HCT116 (cell line): Measurements from ENCODE around the gene C2orf68. TPM values are rescaled to one million over a fixed set of nuclear protein-coding genes. Genes with fewer than 3 reads are reported as not detected.

Source experiments
- ATAC-seq: fragments of 200-7000 bp; cut with Tn5 transposase; 2 replicates; pipeline ENCODE4 v1.9.1; 2020; ENCODE audit warnings: mild to moderate bottlenecking, moderate library complexity
- BruUV-seq: library from RNA; stranded (reverse); fragments of 400-500 nt; replicated peaks from 2 replicates; lab custom pipeline; 2021; lab: Mats Ljungman, UMichigan
- CTCF ChIA-PET: fragments of 300-600 bp; sonication (Branson Sonifier 250); formaldehyde crosslinking; loops from one replicate; lab custom pipeline; 2021; ENCODE audit warnings: antibody characterized with exemption; lab: Charles Lee
- POLR2A ChIA-PET: fragments of 300-600, 350-600 bp; sonication (Branson Sonifier 250); formaldehyde crosslinking; loops from one replicate; lab custom pipeline; 2021; ENCODE audit warnings: antibody characterized with exemption; lab: Charles Lee
- RAD21 ChIA-PET, 2 experiments: fragments of 300-600 bp; sonication (Branson Sonifier 250); formaldehyde crosslinking; loops; one replicate each; lab custom pipeline; 2023; ENCODE audit warnings: low total read pairs in 2 of 2; ENCODE audit not compliant: uncharacterized antibody in 2 of 2, unreplicated experiment in 2 of 2, low non-redundant PET in 1 of 2; lab: Charles Lee
- DNase-seq: peaks from one replicate; pipeline ENCODE4 v3.0.0-alpha.2; 2010; ENCODE audit warnings: low read depth, low spot score
- H2AFZ ChIP-seq: fragments of 200-600 bp; shearing (Covaris generic), sonication (generic); 2 replicates; pipeline ENCODE4 v1.6.1; 2017; ENCODE audit warnings: low read depth, mixed run types, mixed read lengths, antibody characterized with exemption, low read length; ENCODE audit not compliant: poor library complexity, severe bottlenecking
- H3K27ac ChIP-seq: 2 replicates; pipeline ENCODE4 v1.5.1; 2012; ENCODE audit warnings: low read depth, low read length
- H3K27me3 ChIP-seq: fragments of 200-600 bp; sonication (generic); 2 replicates; pipeline ENCODE4 v1.6.1; 2016; ENCODE audit warnings: mixed run types, low read length, mixed read lengths; ENCODE audit not compliant: insufficient read depth
- H3K36me3 ChIP-seq, 2 experiments: fragments of 200-500 bp in 1 of 2; fragments of 200-600 bp in 1 of 2; sonication (Bioruptor generic) in 1 of 2; sonication (generic) in 1 of 2; 2 replicates each; pipeline versions ENCODE4 v1.5.1 to v1.6.1; 2014 to 2016; ENCODE audit warnings: low read length in 2 of 2, inconsistent platforms in 1 of 2, mixed read lengths in 1 of 2, mixed run types in 1 of 2; ENCODE audit not compliant: insufficient read depth in 2 of 2, control insufficient read depth in 1 of 2
- H3K4me1 ChIP-seq, 2 experiments: fragments of 200-600 bp in 1 of 2; sonication (generic) in 1 of 2; 2 replicates each; pipeline versions ENCODE4 v1.5.1 to v1.6.1; 2012 to 2017; ENCODE audit warnings: low read length in 2 of 2, inconsistent platforms in 1 of 2, mild to moderate bottlenecking in 1 of 2, mixed read lengths in 1 of 2, mixed run types in 1 of 2, moderate library complexity in 1 of 2; ENCODE audit not compliant: insufficient read depth in 2 of 2, control insufficient read depth in 1 of 2
- H3K4me2 ChIP-seq: fragments of 200-600 bp; sonication (generic); 2 replicates; pipeline ENCODE4 v1.6.1; 2017; ENCODE audit warnings: mixed run types, low read length, mixed read lengths
- H3K4me3 ChIP-seq, 2 experiments: fragments of 200-600 bp in 1 of 2; sonication (generic) in 1 of 2; replicated peaks in 1 of 2; 2 replicates each; pipeline ENCODE4 v1.5.1; 2011 to 2016; ENCODE audit warnings: low read length in 2 of 2, control low read depth in 1 of 2, low read depth in 1 of 2, mild to moderate bottlenecking in 1 of 2, mixed read lengths in 1 of 2, mixed run types in 1 of 2
- H3K79me2 ChIP-seq: fragments of 200-600 bp; sonication (generic); 2 replicates; pipeline ENCODE4 v1.6.1; 2017; ENCODE audit warnings: mild to moderate bottlenecking, mixed run types, low read length, moderate library complexity, mixed read lengths; ENCODE audit not compliant: insufficient read depth
- H3K9ac ChIP-seq: fragments of 200-600 bp; sonication (generic); 2 replicates; pipeline ENCODE4 v1.6.1; 2016; ENCODE audit warnings: low read length, mixed read lengths
- H3K9me2 ChIP-seq: fragments of 200-600 bp; sonication (generic), shearing (Covaris generic); 2 replicates; pipeline ENCODE4 v1.6.1; 2017; ENCODE audit warnings: mixed run types, mild to moderate bottlenecking, moderate library complexity; ENCODE audit not compliant: insufficient read depth
- H3K9me3 ChIP-seq, 2 experiments: fragments of 200-500 bp in 1 of 2; fragments of 200-600 bp in 1 of 2; sonication (Bioruptor generic) in 1 of 2; sonication (generic) in 1 of 2; 2 replicates each; pipeline ENCODE4 v1.6.1; 2014 to 2017; ENCODE audit warnings: low read length in 2 of 2, mixed read lengths in 2 of 2, inconsistent platforms in 1 of 2, low read depth in 1 of 2, mild to moderate bottlenecking in 1 of 2, mixed run types in 1 of 2, moderate library complexity in 1 of 2; ENCODE audit not compliant: control insufficient read depth in 1 of 2, insufficient read depth in 1 of 2
- H4K20me1 ChIP-seq: fragments of 200-600 bp; sonication (generic), shearing (Covaris generic); 2 replicates; pipeline ENCODE4 v1.6.1; 2017; ENCODE audit warnings: mixed run types, mild to moderate bottlenecking, moderate library complexity; ENCODE audit not compliant: insufficient read depth
- CBX3 ChIP-seq: IDR thresholded peaks from 2 replicates; pipeline ENCODE4 v1.6.1; 2012; ENCODE audit warnings: low read depth
- CEBPB ChIP-seq: IDR thresholded peaks from 2 replicates; pipeline ENCODE4 v1.6.1; 2012; ENCODE audit warnings: low read depth
- ELF1 ChIP-seq: IDR thresholded peaks from 2 replicates; pipeline ENCODE4 v1.6.1; 2012; ENCODE audit warnings: low read depth, borderline replicate concordance
- EZH2 ChIP-seq: fragments of 200-600 bp; sonication (generic); IDR thresholded peaks from 2 replicates; pipeline ENCODE4 v1.6.1; 2017; ENCODE audit warnings: antibody characterized with exemption, mixed run types
- FOSL1 ChIP-seq: IDR thresholded peaks from 2 replicates; pipeline ENCODE4 v1.6.1; 2012; ENCODE audit warnings: low read depth
- JUND ChIP-seq: IDR thresholded peaks from 2 replicates; pipeline ENCODE4 v1.6.1; 2012
- POLR2A ChIP-seq: IDR thresholded peaks from 2 replicates; pipeline ENCODE4 v1.7.0; 2011; ENCODE audit warnings: borderline replicate concordance; ENCODE audit not compliant: insufficient read depth, insufficient read length; ENCODE audit errors: extremely low read depth
- RAD21 ChIP-seq: IDR thresholded peaks from 2 replicates; pipeline ENCODE4 v1.6.1; 2012; ENCODE audit warnings: low read depth, mild to moderate bottlenecking
- SIN3A ChIP-seq: IDR thresholded peaks from 2 replicates; pipeline ENCODE4 v1.6.1; 2012; ENCODE audit warnings: low read depth
- SRF ChIP-seq: IDR thresholded peaks from 2 replicates; pipeline ENCODE4 v1.6.1; 2012; ENCODE audit warnings: low read depth
- ZBTB33 ChIP-seq: IDR thresholded peaks from 2 replicates; pipeline ENCODE4 v1.6.1; 2011; ENCODE audit warnings: mild to moderate bottlenecking, low read length, moderate library complexity; ENCODE audit not compliant: insufficient replicate concordance; ENCODE audit errors: extremely low read depth
- ZFX ChIP-seq: fragments of 450-650 bp; IDR thresholded peaks from 2 replicates; pipeline ENCODE4 v1.6.1; 2017
- ZNF274 ChIP-seq: fragments of 200-500 bp; sonication (Bioruptor generic); IDR thresholded peaks from 2 replicates; pipeline ENCODE4 v1.6.1; 2014; ENCODE audit warnings: mild to moderate bottlenecking, low read depth, low read length, inconsistent platforms
- intact Hi-C: fragments of 100-400 bp; cut with micrococcal nuclease; formaldehyde crosslinking; loops from 2 replicates; pipeline ENCODE4 v1.10.0; 2022
- total RNA-seq: library from RNA; stranded (reverse); gene quantifications from one replicate; pipeline ENCODE4 v1.2.1, GENCODE V29; 2021; ENCODE audit not compliant: unreplicated experiment
- TF ChIP-seq, protein P1 (sequence below): IDR thresholded peaks from 2 replicates; pipeline ENCODE4 v1.6.1; 2012

The C2orf68 gene
- total RNA-seq, 1 experiment from 2014 or later = 21.8 TPM

DNA sequence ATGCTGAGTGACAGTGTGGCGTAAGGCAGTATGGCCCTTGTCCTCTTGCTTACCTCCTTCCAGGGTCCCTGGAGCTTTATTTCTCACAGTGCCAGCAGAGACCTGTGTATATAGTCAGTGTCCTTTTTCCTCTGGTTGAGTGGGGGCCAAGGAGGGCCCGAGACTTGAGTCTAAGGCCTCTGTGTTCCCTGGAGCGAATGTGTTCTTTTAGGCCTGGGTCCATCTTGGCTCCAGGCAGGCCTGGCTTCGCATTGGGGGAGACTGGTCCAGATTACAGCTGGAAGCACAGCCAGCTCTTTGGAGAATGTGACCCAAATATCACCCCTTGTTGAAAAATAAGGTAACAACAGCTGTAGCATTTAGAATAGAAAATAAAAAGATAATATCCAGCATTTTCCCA, 22.7 kb downstream of the C2orf68 start (continued):
- TF ChIP-seq, protein P1, sequence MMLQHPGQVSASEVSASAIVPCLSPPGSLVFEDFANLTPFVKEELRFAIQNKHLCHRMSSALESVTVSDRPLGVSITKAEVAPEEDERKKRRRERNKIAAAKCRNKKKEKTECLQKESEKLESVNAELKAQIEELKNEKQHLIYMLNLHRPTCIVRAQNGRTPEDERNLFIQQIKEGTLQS = no peak
- TF ChIP-seq EZH2 (no peak), JUND (no peak), ELF1 (no peak), FOSL1 (no peak), POLR2A (no peak), CBX3 (no peak), SIN3A (no peak), CEBPB (no peak)

DNA sequence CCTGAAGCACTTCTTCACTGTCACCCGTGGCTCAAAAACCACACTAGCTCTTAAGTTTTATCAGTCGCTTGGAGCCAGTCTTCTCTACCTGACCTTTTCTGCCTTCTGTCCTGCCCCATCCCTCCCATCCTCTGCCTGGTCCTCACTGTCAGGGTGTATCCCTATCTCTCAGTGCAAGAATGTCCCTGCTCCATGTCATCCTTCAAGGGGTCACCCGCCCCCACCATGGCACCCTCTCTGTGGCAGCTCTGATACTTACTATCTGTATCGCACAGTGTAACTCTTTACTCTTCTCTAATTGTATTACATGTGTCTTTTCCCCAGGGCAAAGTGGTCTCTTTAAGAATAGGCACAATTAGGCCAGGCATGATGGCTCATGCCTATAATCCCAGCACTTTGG, 23.2 kb downstream of the C2orf68 start:
- no peaks in the 10 kb centered on the region for H3K79me2 ChIP-seq
- ChIA-PET RAD21 (no interaction called here), POLR2A (no interaction called here)
- no peak overlapping the region for H3K9ac ChIP-seq
- peaks cover 20 to 32% of the 10 kb centered on the region in 2 experiments for H3K4me1 ChIP-seq
- H3K4me2 ChIP-seq = no peak overlapping the region
- no TSS peak for BruUV-seq
- H3K9me2 ChIP-seq = no peaks in the 10 kb centered on the region
- H3K27ac ChIP-seq = no peak overlapping the region
- H2AFZ ChIP-seq = no peak overlapping the region
- ATAC-seq (no peak), DNase-seq (no peak)
- no peaks in the 10 kb centered on the region for H3K9me3 ChIP-seq
- no peaks in the 10 kb centered on the region for H3K36me3 ChIP-seq
- no peak overlapping the region for H3K4me3 ChIP-seq
- H3K27me3 ChIP-seq = no peaks in the 10 kb centered on the region
- H4K20me1 ChIP-seq = no peaks in the 10 kb centered on the region
- TF ChIP-seq ZNF274 = no peak
- TF ChIP-seq FOSL1 = no peak
- TF ChIP-seq ZBTB33 = no peak
- TF ChIP-seq SRF = no peak
- TF ChIP-seq ZFX = no peak
- TF ChIP-seq RAD21 = no peak
- no peak for TF ChIP-seq CEBPB
- TF ChIP-seq, all 23 proteins: peak for 0
- intact Hi-C loops = no loop called here
- CTCF ChIA-PET = no interaction called here
